ENCODE measurements around the gene DNAH8.

Gene DNAH8

DNA sequence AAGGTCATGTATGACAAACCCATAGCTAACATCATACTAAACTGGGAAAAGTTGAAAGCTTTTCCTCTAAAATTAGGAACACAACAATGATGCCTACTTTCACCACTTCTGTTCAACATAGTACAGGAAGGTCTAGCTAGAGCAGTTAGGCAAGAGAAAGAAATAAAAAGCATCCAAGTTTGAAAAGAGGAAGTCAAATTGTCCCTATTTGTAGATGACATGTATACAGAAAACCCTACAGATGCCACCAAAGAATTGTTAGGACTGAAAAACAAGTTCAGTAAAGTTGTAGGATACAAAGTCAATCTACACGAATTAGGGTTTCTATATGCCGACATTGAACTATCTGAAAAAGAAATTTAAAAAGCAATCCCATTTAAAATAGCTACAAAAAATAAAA lies 244.0 kb downstream of the DNAH8 start:
- no peak for DNase-seq (ENCODE audit: low spot score)
- TF ChIP-seq, protein P1, sequence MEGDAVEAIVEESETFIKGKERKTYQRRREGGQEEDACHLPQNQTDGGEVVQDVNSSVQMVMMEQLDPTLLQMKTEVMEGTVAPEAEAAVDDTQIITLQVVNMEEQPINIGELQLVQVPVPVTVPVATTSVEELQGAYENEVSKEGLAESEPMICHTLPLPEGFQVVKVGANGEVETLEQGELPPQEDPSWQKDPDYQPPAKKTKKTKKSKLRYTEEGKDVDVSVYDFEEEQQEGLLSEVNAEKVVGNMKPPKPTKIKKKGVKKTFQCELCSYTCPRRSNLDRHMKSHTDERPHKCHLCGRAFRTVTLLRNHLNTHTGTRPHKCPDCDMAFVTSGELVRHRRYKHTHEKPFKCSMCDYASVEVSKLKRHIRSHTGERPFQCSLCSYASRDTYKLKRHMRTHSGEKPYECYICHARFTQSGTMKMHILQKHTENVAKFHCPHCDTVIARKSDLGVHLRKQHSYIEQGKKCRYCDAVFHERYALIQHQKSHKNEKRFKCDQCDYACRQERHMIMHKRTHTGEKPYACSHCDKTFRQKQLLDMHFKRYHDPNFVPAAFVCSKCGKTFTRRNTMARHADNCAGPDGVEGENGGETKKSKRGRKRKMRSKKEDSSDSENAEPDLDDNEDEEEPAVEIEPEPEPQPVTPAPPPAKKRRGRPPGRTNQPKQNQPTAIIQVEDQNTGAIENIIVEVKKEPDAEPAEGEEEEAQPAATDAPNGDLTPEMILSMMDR (IDR thresholded peaks at IDR 0.05; ENCODE audit: extremely low read depth, insufficient read depth, missing control alignments) = no peak
- in situ Hi-C loops (cut with MboI; ENCODE audit: low pct_unique_long_range_greater_than_20kb, low sequenced_read_pairs, unreplicated experiment) = no loop called here

DNA sequence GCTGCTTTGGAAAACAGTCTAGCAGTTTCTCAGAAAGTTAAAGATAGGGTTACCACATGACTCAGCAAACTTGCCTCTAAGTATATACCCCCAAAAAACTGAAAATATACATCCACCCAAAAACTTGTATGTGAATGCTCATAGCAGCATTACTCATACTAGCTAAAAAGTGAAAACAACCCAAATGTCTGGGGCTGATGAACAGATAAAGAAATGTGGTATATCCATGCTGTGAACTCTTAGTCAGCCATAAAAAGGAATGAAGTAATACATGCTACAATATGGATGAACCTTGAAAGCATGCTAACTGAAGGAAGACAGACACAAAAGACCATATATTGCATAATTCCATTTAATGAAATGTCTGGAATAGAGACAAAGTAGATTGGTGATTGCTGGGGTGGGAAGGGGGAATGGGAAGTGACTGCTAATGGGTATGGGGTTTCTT lies 253.6 kb downstream of the DNAH8 start:
- DNase-seq (ENCODE audit: low spot score) = no peak
- TF ChIP-seq, protein P1 (IDR thresholded peaks at IDR 0.05; ENCODE audit: extremely low read depth, insufficient read depth, missing control alignments) = no peak
- in situ Hi-C loops (cut with MboI; ENCODE audit: low pct_unique_long_range_greater_than_20kb, low sequenced_read_pairs, unreplicated experiment) = no loop called here

GRCh38 chr6:38973178-38974057 lies 258.3 kb downstream of the DNAH8 start:
- TF ChIP-seq, protein P1 (IDR thresholded peaks at IDR 0.05; ENCODE audit: extremely low read depth, insufficient read depth, missing control alignments) = peak; percentile 58
- DNase-seq (ENCODE audit: low spot score) = peak; percentile 50
- in situ Hi-C loops (cut with MboI; ENCODE audit: low pct_unique_long_range_greater_than_20kb, low sequenced_read_pairs, unreplicated experiment) = no loop called here

DNA sequence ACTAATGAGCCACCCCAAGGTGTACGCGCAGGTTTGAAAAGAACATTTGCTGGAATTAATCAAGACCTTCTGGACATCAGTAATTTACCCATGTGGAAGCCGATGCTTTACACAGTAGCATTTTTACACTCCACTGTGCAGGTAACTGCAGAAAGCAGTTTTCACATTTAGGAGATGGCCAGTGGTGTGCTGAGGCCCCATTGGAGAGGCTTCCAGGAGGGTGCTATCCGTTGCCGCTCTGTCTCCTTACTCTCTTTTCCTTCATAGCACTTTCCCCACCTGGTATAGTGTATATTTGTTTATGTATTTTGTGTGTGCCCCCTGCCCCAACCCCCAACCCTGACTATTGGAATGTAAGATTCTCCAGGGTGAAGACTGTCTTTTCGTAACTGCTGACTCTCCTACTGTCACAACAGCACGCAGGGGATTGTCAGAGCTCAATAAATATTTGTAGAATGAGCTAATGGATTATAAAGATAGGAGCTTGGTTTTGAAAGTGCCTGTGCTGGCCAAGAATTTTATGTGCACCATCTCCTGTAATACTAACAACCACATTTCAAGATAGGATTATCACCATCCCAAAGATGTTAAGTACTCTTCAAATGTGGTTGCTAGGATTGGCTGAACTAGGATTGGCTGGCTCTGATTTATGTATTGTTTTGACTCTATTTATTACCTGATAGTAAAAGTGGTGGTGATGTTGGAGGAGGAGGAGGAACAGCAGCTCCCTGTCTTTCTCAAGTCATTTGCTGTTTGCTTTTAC lies 259.5 kb downstream of the DNAH8 start:
- in situ Hi-C loops (cut with MboI; ENCODE audit: low pct_unique_long_range_greater_than_20kb, low sequenced_read_pairs, unreplicated experiment) = loop anchor here (25.0 kb wide), 1 partner anchor 338 kb away; the partner anchor contains the start of genes KCNK16 and KCNK17
- DNase-seq (ENCODE audit: low spot score) = no peak
- TF ChIP-seq, protein P1 (IDR thresholded peaks at IDR 0.05; ENCODE audit: extremely low read depth, insufficient read depth, missing control alignments) = no peak

GRCh38 chr6:38975621-38976049 lies 260.5 kb downstream of the DNAH8 start:
- in situ Hi-C loops (cut with MboI; ENCODE audit: low pct_unique_long_range_greater_than_20kb, low sequenced_read_pairs, unreplicated experiment) = loop anchor here (25.0 kb wide), 1 partner anchor 337 kb away; the partner anchor contains the start of genes KCNK16 and KCNK17
- TF ChIP-seq, protein P1 (IDR thresholded peaks at IDR 0.05; ENCODE audit: extremely low read depth, insufficient read depth, missing control alignments) = no peak
- no peak for DNase-seq (ENCODE audit: low spot score)

- TF ChIP-seq, protein P1 (IDR thresholded peaks at IDR 0.05; ENCODE audit: extremely low read depth, insufficient read depth, missing control alignments) = no peak
- in situ Hi-C loops (cut with MboI; ENCODE audit: low pct_unique_long_range_greater_than_20kb, low sequenced_read_pairs, unreplicated experiment) = loop anchor here (25.0 kb wide), 1 partner anchor 336 kb away; the partner anchor contains the start of genes KCNK16 and KCNK17
- no peak for DNase-seq (ENCODE audit: low spot score)
These were observed 260.9 kb downstream of the DNAH8 start for GRCh38 chr6:38976051-38976450.
